ENCODE data around the gene ANO4. TPM values are rescaled to one million over a fixed set of nuclear protein-coding genes. Genes with fewer than 3 reads are reported as not detected.

The ANO4 gene
- total RNA-seq, 4 donors from 2014 or later: 0.06 TPM; not detected in 3

Other genes with a start within 250 kb of the ANO4 start
- gene GAS2L3, start 221.1 kb upstream of the ANO4 start, total RNA-seq: 1 to 10 TPM; 2.9 to 4.7 (median 4.0) TPM

Measured in lower leg skin (tissue), 4 donors.